Measurements from ENCODE around the gene CDIPT. TPM values are rescaled to one million over a fixed set of nuclear protein-coding genes. Genes with fewer than 3 reads are reported as not detected.

Gene CDIPT
- total RNA-seq, 1 donor from 2014 or later = 28.7 TPM

DNA sequence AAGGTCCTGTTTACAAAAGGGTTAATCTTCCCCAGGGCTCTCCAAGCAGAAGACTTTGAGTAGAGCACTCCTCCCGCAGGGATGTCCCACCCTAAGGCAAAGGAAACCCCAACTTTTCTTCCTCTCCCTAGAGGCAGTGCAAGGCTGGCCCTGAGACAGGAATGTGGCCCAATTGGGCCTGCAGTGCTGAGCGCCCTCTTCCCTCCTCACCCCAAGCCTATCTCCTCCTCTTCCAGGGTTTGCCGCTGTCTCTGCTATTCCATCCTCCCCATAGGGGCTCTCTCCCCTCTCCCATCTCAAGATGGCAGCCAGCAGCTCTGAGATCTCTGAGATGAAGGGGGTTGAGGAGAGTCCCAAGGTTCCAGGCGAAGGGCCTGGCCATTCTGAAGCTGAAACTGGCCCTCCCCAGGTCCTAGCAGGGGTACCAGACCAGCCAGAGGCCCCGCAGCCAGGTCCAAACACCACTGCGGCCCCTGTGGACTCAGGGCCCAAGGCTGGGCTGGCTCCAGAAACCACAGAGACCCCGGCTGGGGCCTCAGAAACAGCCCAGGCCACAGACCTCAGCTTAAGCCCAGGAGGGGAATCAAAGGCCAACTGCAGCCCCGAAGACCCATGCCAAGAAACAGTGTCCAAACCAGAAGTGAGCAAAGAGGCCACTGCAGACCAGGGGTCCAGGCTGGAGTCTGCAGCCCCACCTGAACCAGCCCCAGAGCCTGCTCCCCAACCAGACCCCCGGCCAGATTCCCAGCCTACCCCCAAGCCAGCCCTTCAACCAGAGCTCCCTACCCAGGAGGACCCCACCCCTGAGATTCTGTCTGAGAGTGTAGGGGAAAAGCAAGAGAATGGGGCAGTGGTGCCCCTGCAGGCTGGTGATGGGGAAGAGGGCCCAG lies 50.0 kb downstream of the CDIPT start:
- H3K27me3 Mint-ChIP-seq = no peaks in the 10 kb centered on the region
- H3K27ac Mint-ChIP-seq = no peak overlapping the region
- CTCF ChIA-PET = no interaction called here
- no peak overlapping the region for H3K4me3 Mint-ChIP-seq
- no peaks in the 10 kb centered on the region for H3K9me3 Mint-ChIP-seq
- TF ChIP-seq, protein P1, sequence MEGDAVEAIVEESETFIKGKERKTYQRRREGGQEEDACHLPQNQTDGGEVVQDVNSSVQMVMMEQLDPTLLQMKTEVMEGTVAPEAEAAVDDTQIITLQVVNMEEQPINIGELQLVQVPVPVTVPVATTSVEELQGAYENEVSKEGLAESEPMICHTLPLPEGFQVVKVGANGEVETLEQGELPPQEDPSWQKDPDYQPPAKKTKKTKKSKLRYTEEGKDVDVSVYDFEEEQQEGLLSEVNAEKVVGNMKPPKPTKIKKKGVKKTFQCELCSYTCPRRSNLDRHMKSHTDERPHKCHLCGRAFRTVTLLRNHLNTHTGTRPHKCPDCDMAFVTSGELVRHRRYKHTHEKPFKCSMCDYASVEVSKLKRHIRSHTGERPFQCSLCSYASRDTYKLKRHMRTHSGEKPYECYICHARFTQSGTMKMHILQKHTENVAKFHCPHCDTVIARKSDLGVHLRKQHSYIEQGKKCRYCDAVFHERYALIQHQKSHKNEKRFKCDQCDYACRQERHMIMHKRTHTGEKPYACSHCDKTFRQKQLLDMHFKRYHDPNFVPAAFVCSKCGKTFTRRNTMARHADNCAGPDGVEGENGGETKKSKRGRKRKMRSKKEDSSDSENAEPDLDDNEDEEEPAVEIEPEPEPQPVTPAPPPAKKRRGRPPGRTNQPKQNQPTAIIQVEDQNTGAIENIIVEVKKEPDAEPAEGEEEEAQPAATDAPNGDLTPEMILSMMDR (IDR thresholded peaks at IDR 0.05) = no peak
- ATAC-seq (ENCODE audit: low read depth) = no peak
- peaks cover 28% of the 10 kb centered on the region for H3K36me3 Mint-ChIP-seq (ENCODE audit: low read depth)
- peaks cover 66% of the 10 kb centered on the region for H3K4me1 Mint-ChIP-seq
- intact Hi-C loops (cut with micrococcal nuclease) = no loop called here
- POLR2A ChIA-PET = interaction anchor here (0.5 to 1.4 kb wide), 5 partner anchors 91 to 169 kb away, joined by 3 to 7 read pairs (median 5); partner anchors contain the start of genes KCTD13 and TAOK2
- no peak for DNase-seq

DNA sequence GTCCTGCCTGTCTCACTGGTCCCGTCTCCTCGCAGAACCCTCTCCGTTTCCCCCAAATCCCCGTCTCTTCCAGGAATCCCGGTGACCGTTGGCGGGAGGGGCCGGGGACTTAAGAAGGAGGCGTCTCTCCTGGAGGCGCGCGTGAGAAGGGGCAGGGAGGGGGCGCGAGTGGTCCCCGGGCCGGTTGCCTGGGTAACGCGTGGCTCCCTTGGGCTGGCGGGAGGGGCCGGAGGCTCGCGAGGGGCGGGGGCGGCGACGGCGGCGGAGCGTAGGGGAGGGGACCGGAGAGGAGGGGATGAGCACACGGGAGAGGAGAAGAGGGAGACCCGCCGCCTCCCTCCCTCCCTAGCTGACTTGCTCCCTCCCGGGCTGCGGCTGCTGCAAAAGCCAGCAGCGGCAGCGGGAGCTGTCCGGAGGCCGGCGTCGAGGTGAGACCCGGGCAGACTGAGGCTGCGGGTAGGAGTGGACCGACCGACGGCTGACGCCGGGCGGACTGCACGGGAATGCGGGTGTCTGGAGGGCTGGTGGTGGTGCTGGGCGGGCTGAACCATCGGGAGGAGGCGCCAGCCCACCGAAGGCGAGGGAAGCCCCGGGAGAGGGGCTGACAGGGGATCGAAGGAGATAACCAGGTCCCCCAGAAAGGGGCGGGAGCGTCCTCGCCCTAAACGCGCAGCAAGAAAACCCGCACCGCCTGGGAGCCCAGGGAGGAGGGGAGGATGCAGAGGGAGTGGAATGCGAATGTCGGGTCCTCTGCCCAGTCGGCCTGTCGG lies 50.9 kb downstream of the CDIPT start, which contains the start of gene PRRT2:
PRRT2 (plus strand) TSS at position 298 of the 770 bp plus-strand sequence. CDS start 862 bp downstream, outside the sequence.
- DNase-seq (peak; percentile 41), ATAC-seq (ENCODE audit: low read depth) (no peak)
- Mint-ChIP-seq H3K4me3 (peak within 1 kb of the TSS; percentile 80), H3K27me3 (no peaks in the 10 kb centered on the region), H3K4me1 (peaks cover 64% of the 10 kb centered on the region), H3K9me3 (no peaks in the 10 kb centered on the region), H3K27ac (peak within 1 kb of the TSS; percentile 53), H3K36me3 (ENCODE audit: low read depth) (peaks cover 29% of the 10 kb centered on the region)
- POLR2A ChIA-PET = interaction anchor here (0.5 to 1.4 kb wide), 5 partner anchors 9 to 168 kb away, joined by 4 to 7 read pairs (median 5); partner anchors contain the start of gene TAOK2
- CTCF ChIA-PET = no interaction called here
- intact Hi-C loops (cut with micrococcal nuclease) = loop anchor here (2.0 kb wide), 1 partner anchor 209 kb away; no protein-coding TSS in a partner anchor
- TF ChIP-seq, protein P1 (IDR thresholded peaks at IDR 0.05) = no peak

DNA sequence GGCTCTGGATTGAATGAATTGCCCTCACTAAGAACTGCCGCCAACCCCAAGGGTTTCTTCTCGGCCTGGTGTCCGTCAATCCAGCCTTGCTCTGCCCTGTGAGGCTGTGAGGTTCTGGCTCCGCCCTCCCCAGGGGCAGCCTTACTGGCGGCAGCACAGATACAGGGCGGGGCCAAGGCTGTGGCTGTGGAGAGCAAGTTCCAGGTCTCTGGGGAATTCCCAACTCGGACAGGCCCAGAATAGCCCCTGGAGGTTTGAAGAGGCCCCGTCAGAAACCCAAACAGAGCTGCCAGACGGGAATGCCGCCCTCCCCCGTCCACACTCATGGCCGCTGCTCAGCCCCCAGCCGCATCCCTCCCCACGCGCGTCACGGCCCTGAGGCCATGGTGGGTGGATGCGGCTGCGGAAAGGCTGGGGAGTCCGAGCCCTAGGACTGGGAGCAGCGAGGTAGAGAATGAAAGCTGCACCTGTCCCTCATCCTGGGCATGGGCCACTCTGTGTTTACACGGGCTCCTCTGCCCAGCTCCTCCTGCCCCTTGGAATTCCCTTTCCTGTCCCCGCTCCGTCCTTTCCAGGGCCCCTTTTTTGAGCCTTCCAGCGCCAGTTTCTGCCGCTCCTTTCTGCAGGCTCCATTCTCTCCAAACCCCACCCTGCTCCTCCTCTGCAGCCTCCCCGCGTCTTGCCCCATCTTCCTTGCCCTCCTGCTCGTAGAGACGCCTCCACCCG lies 51.7 kb downstream of the CDIPT start:
- POLR2A ChIA-PET = interaction anchor here (1.2 to 1.4 kb wide), 3 partner anchors 10 to 162 kb away, joined by 4 to 7 read pairs (median 5); partner anchors contain the start of gene TAOK2
- Mint-ChIP-seq H3K9me3 (no peaks in the 10 kb centered on the region), H3K36me3 (ENCODE audit: low read depth) (peaks cover 26% of the 10 kb centered on the region), H3K27ac (peak overlapping the region; percentile 53), H3K4me3 (peak overlapping the region; percentile 80), H3K27me3 (no peaks in the 10 kb centered on the region), H3K4me1 (peaks cover 57% of the 10 kb centered on the region)
- intact Hi-C loops (cut with micrococcal nuclease) = loop anchor here (2.0 kb wide), 1 partner anchor 209 kb away; no protein-coding TSS in a partner anchor
- CTCF ChIA-PET = no interaction called here
- TF ChIP-seq, protein P1 (IDR thresholded peaks at IDR 0.05) = no peak
- peak; percentile 50 for DNase-seq
- peak; percentile 22 for ATAC-seq (ENCODE audit: low read depth)

DNA sequence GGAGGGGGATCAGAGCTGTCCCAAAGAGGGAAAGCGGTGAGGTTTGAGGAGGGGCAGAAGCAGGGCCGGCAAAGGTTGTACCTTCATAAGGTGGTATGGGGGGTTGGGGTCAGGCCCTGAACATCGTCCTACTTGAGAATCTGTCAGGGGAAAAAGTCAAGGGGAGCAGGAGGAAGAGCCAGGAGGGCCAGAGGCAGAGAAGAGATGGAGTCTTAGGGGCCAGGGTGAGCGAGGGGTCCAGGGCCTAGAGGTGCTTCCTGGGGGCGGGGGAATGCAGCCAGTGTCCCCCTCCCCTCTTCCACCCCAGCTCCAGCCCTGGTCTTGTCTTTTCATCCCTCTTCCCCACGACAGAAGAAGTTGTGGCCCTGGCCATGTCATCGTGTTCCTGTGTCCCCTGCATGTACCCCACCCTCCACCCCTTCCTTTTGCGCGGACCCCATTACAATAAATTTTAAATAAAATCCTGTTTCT lies 52.3 kb downstream of the CDIPT start:
- TF ChIP-seq, protein P1 (IDR thresholded peaks at IDR 0.05) = no peak
- ChIA-PET CTCF (interaction anchor here (1.2 kb wide), 1 partner anchor 38 kb away, joined by 4 read pairs; no protein-coding TSS in a partner anchor), POLR2A (interaction anchor here (0.9 to 5.5 kb wide), 4 partner anchors 8 to 25 kb away, joined by 4 to 147 read pairs (median 6); partner anchors contain the start of genes KIF22, MVP and PAGR1)
- Mint-ChIP-seq H3K27me3 (no peaks in the 10 kb centered on the region), H3K36me3 (ENCODE audit: low read depth) (peaks cover 24% of the 10 kb centered on the region), H3K4me1 (peaks cover 53% of the 10 kb centered on the region), H3K4me3 (peak overlapping the region; percentile 80), H3K9me3 (no peaks in the 10 kb centered on the region), H3K27ac (peak overlapping the region; percentile 53)
- intact Hi-C loops (cut with micrococcal nuclease) = loop anchor here (2.0 kb wide), 1 partner anchor 210 kb away; no protein-coding TSS in a partner anchor
- no peak for DNase-seq
- ATAC-seq (ENCODE audit: low read depth) = no peak
